GM19099 (cell line): Measurements from ENCODE around the gene VTN.
A peak's percentile ranks its signal among the peaks of the same experiment; 100 is the strongest.

Source experiments
- POLR2A ChIP-seq: IDR thresholded peaks from 3 replicates; pipeline ENCODE4 v1.6.1; 2011; ENCODE audit warnings: low read depth; ENCODE audit not compliant: insufficient read length; ENCODE audit errors: extremely low read depth

The VTN gene

DNA sequence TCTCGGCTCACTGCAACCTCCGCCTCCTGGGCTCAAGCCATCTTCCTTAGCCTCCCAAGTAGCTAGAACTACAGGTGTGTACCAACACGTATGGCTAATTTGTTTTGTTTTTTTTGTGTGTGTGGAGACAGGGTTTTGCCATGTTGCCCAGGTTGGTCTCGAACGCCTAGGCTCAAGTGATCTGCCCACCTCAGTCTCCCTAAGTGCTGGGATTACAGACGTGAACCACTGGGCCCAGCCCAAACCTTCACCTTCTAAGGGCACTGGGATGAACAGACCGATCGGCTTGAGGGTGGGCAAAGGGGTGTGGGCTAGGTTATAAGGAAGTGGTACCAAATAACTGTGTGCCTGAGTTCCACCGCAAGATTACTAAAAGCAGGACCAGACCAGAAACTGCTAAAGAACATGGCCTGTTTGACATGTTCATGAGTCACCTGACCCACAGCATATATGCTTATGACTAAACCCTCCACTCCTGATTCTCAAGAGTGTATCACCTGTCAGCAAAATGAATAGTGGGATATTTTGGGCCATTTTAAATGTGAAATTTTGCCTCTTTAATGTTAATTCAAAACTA lies 43.0 kb downstream of the VTN start:
- no peak for TF ChIP-seq POLR2A

DNA sequence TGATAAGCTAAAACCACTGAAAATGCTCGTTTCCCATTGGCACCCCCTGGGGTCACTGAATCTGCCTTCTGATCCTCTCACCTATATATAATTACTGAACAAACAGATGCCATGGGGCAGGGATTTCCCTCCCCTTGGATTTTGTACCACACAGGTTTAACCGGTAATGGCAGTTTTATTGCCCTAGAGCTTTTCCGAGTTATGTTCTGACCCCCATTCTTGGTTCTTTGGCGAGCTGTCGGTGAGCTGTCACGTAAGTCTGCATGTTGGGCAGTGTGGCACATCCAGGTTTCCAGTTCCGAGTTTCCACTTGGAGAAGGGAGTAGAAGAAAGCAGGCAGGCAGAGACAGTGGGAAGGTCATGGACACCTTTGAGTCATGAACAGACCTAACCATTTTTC lies 44.0 kb downstream of the VTN start:
- TF ChIP-seq POLR2A = no peak

DNA sequence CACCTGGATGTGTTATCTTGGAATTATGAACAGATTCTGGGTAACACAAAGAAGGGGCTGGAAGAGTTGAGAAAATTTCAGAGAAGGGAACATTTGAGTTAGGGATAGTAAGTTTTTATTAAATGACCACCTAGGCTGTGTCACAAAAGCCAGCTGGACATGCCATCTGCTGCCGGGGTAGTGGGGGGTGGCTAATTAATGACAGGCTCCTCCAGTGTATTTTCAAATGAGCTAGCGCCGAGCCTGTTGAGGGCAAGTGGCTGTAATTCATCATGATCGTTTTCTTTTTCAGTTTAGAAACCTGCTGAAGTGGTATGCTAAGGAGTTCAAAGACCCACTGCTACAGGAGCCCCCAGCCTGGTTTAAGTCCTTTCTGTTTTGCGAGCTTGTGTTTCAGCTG lies 44.9 kb downstream of the VTN start:
- no peak for TF ChIP-seq POLR2A

DNA sequence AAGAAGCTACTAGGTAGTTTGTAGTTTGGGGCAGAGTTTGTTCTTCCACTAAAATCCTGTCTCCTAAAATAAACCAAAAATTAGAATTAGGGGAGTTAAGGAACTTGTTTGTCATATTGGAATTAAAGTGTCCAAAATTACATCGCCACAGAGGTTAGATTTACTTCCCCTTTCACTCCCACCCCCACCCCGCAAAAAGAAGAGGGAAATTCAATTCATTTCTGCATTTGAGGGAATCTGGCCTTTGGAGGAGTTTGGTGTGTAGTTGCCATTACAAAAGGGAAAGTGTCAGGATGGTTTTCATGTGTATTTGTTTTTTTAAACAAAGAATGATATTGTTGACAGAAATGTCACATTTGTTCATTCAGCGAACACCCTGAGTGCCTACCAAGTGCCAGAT lies 45.3 kb downstream of the VTN start:
- TF ChIP-seq POLR2A = no peak

DNA sequence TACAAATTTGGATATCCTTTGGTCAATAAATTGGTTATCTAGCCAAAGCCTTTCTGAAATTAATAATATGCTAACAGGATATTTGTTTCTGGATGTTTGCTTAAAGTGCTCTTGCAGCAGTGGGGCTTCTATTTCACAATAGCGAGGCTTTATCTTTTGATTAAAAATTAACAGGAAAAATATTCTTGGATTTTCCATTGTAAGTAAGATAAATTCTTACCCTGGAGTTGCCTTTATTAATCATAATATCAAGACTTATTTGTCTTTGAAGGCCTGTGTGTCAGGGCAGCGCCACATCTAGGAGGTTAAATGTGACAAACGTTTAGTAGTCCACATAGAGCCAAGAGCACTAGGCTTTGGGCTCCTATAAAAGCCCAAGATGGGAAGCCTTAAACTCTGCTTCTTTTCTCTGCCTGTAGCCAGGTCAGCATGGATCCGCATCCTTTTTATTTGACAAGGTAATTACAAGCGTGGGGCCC lies 45.8 kb downstream of the VTN start:
- TF ChIP-seq POLR2A = no peak

DNA sequence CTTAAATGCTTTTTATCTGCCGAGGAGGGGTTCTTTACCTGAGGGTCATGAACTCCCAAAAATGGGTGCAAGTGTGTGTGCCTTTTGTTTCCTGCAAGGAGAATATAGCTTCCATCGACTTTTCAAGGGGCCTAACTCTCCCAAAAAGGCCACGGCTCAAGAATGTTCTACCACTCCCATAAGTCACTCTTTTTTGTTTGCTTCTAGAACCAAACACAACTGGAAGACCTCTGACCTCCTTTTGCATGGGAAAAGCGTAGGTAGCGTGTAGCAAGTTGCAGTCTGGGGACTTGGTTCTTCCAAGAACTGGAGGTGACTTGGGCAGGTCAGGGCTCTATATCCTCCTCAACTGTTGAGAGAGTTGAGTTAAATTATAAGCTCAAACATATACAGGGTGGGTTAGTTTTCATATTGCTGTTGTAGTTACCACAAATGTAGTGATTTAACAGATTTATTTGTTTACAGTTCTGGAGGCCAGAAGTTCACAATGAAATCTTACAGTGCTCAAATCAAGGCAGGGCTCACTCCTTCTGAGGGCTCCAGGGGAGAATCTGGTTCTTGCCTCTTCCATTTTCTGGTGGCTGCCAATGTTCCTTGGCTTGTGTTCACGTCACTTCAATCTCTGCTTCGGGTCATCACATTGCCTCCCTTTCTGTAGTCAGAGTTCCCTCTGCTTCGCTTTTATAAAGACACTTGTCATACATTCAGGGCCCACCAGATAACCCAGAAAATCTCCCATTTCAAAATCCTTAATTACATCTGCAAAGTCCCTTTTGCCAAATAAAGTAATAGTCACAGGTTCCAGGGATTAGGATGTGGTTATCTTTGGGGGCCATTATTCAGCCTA lies 49.7 kb downstream of the VTN start:
- TF ChIP-seq POLR2A = no peak

DNA sequence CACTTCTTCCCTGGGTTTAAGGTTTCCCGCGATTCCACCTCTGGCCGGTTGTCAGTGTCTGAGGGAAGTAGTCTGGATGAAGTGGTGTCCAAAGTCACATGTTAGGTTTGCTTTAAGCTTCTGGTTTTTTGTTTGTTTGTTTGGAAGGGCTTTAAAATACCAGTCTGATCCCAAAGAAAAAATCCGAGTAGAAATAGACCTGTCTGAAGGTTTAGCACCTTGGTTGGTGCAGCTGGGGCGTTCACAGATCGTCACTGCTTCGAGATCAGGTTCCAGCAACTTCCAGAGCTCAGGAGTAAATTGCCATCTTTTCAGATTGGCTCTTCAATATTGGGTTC lies 50.5 kb downstream of the VTN start:
- no peak for TF ChIP-seq POLR2A

DNA sequence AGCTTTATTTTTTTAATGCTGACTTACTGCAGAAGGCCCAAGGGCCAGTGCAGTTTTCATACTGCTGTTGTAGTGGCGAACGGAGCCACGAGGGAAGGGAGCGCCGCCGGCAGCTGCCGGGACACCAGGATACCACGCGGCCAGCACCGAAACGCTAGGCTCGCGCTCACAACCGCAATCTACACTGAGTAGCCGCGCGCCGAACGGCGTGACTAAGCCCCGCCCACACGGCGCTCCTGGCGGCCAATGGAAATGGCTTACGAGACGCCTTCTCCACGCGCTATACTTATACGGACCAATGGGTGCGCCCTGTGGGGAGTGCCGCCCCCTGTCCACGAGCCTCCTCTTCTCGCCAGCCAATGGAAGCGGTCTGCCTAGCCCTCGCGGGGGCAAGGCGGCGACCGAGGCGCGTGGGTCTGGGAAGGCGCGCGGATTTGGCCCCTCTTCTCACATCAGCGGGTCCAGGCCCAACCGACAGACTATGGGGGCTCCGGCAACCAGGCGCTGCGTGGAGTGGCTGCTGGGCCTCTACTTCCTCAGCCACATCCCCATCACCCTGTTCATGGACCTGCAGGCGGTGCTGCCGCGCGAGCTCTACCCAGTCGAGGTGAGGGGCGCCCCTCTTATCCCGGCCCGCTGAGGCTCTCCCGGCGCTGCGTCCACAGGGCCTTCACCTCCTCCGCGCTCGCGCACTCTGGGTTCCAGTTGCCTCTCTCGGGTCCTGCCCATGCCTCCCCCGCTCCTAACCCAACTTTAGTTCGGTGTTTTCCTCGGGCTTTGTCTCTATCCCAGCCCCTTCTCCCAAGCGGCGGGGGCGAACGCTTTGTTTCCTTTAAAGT lies 51.1 kb downstream of the VTN start, which contains the start of gene TMEM97:
TSS of gene TMEM97 (plus strand) at position 442 of the 839 bp plus-strand sequence. CDS start at position 482, 40 bp downstream.
- peak; percentile 81 for TF ChIP-seq POLR2A

DNA sequence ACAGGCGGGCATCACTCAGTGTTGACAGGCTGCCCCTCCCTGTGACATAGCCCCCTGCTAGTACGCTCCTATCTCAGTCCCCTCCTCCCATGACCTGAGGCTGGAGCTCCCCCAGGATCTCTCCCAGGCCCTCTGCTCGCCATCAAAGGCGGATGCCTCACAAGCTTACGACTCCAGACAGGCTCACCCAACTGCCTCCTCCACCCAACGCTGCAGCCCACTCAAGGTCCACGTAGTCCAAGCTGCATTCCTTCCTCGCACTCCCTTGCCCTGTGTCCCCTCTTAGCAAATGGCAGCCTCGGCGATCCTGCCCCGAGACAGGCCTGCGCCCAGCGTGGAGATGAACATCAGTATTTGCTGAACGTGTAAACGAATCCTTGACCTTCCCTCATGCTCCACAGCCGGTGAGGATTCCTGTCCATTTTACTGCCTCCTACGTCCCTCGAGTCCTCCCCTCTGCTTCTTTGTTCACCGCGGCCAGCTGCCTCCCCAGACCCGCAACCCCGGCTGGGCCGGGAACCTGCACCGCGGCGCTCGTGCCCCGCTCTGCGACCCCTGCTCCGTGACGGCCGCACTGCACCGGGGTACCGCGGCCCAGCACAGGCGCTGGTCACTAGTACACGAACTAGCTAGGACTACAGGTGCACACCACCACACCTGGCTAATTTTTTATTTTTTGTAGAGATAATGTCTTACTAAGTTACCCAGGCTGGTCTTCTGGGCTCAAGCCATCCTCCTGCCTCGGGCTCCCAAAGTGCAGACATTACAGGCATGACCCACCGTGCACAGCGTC lies 51.9 kb downstream of the VTN start:
- no peak for TF ChIP-seq POLR2A
